Femur (tissue), 1 donor: ENCODE measurements around the gene LAMA2.

Experiments
- DNase-seq: peaks from one replicate; pipeline ENCODE4 v3.0.0-alpha.2; 2017

Gene LAMA2

DNA sequence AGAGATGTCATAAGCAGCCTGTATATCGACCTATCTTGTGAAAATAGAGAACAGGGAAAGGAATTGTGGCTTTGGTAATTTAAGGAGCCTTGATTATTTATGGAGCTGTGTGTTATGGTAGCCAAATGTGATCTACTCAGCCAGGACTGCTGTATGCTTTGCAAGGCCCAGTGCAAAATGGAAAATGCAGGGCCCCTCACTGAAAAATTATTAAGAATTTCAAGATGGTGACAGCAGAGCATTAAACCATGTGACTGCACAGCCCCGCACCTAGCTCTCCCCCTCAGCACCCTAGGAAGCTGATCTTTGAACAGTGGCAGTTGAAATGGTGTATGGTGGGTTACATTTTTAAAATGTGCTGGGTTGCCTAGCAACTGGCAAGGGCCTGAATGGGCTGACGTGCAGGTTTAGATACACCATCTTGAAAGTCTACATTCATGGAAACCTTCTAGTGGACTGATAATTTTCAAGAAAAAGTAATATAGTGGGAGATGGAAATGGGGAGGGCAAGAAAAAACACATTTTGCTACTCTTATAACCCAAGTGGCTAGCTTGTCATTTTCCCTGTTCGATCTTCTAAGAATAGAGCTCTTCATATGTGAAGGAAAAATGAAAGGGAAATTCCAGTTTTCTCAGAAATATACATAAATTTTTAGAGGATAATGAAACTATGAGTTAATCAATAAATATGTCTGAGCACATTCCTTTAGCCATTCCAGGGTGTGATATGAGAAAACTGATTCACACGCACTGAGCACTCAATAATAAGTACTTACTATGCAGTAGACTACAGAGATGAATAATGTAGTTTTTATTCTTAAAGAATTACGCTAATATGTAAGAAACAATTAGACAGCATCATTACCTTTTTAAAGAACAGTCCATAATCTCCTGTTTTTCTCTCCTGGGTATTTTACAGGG, 619.1 kb downstream of the LAMA2 start:
- DNase-seq, result peak; percentile 24

DNA sequence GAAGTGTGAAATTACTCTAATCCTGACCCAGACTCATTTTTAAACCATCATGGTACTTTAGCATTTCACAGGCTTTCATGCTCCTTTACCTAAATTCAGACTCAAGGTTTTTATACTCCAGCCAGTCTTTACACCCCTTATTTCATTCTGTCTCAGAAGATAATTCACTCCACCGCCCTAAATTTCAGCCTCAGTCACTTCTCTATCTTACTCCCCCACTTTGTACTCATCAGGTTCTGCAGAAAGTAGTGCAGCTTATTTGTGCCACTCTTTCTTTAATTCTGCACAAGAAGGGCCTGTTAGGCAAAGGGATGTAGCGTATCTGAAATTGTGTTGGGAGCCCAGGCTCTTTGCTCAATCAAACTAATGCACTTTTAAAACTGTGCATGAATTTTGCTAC, 621.5 kb downstream of the LAMA2 start:
- no peak for DNase-seq

DNA sequence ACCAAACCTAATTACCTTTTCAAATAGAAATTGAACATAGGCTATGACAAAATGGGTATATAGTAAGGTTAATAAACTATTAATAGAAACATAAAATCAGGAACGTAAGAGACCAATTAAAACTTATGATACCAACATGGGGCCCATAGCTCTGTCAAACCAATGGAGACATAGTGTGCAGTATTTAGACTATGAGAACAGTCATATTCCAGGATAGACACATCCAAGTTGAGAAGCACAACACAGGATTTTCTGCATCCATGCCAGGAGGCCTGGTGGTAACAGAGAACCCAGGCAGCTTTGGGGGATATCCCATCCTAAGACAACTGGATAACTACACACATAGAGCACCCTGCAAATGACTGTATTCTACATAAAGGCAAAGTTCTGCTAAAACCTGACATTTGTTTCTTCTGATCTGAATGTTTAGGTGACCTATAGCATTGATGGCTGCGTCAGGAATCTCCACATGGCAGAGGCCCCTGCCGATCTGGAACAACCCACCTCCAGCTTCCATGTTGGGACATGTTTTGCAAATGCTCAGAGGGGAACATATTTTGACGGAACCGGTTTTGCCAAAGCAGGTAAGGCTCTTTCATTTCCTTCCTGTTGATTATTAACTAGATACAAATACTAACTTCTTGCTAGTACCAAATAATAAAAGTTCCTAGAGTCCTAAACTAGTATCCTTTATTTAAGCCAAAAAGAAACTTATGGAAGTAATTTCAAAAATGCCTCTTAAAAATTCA, 624.3 kb downstream of the LAMA2 start:
- no peak for DNase-seq

GRCh38 chr6:129507846-129508245, 624.9 kb downstream of the LAMA2 start:
- DNase-seq, result no peak

- no peak for DNase-seq
These were observed 625.7 kb downstream of the LAMA2 start for GRCh38 chr6:129508477-129509145.

DNA sequence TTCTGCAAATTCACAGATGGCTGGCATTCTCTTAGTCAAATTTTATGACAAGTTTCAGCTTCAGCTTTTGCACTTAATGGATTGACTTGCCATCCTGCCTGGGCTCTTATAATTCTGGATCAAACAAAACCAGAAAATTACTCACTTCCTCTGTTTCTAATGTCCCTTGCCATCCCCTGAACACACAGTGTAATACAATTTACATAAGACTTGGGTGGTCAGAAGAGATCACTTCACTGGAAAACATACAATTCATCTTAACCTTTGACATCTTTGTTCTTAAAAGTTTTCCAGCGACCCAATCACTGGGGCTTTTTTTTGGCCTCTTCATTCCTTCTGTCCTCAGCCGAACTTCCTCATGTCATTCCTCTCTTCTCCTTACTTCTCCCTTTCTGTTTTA, 628.0 kb downstream of the LAMA2 start:
- no peak for DNase-seq

DNA sequence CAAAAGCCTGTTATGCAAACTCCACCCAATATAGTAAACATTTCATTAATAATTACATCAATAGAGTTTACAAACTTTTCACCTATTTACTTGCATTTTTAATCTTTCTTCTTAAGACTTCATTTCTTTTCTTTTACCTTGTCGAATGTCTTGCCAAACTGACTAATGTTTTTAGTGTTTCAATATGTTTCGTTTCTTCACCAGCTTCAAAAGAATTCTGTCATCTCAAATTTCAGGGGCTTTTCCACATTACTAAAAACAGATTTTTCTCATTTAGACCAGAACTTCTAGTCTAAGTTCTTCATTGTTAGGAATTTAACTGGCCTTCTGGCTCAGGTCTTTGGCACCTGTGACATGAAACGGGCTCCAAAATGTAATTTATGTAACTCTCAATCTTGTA, 630.5 kb downstream of the LAMA2 start:
- DNase-seq, result no peak

- no peak for DNase-seq
These were observed 632.1 kb downstream of the LAMA2 start for GRCh38 chr6:129515004-129515403.

GRCh38 chr6:129516005-129516404, 633.1 kb downstream of the LAMA2 start:
- no peak for DNase-seq

DNA sequence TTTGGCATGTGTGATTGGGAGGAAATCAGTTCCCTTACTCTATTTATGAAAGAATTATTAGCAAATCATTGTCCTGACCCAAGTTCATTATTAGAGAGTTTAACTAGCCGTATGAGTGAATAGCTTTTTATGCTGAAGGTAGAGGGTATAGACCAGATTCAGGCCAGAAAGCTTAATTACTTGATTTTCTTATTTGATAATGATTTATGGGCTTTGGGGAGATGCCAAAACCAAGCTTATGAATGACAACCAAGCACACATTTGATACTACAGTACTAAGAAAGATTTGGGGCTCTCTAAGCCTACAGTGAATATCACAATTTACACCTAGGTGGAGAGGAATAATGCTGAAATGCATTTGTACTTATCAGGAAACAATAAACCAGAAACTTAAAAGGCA, 633.8 kb downstream of the LAMA2 start:
- DNase-seq, result no peak

DNA sequence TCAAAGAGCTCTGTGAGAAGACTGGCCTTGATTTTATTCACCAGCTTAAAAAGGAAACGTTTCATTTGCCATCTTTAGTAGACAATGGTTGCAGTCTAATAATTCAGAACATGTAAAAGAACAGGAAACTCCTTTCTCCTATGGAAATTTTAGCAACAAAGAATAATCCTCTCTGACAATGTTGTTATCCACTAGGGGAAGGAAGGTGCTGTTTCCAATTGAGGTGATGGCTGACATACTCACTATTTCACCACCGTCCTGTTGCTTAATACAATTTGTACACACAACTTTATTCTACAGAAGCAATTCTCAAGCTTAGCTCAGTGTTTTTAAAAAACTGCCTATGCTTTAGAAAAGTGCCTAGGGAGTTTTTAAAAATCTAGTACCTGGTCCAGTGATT, 634.4 kb downstream of the LAMA2 start:
- no peak for DNase-seq

GRCh38 chr6:129519750-129520149, 636.8 kb downstream of the LAMA2 start:
- DNase-seq, result no peak

DNA sequence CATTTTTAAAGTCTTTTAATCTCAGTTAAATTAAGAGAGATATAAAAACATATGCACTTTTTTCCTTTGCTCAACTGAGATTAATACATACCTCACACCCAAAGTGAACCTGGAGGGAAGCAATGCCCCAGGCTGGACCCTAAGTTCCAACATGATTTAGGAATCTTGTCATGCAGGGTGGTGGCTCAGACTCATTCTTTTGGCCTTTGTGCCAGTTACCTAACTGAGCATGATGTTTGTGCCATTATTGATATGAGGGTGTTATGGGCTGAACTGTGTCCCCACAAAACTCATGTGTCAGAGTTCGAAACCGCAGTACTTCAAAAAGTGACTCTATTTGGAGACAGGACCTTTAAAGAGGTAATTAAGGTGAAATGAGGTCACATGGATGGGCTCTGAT, 639.0 kb downstream of the LAMA2 start:
- DNase-seq, result no peak

GRCh38 chr6:129523816-129524215, 640.9 kb downstream of the LAMA2 start:
- no peak for DNase-seq

GRCh38 chr6:129525055-129525454, 642.1 kb downstream of the LAMA2 start:
- no peak for DNase-seq

GRCh38 chr6:129534926-129535325, 652.0 kb downstream of the LAMA2 start:
- DNase-seq, result no peak

DNA sequence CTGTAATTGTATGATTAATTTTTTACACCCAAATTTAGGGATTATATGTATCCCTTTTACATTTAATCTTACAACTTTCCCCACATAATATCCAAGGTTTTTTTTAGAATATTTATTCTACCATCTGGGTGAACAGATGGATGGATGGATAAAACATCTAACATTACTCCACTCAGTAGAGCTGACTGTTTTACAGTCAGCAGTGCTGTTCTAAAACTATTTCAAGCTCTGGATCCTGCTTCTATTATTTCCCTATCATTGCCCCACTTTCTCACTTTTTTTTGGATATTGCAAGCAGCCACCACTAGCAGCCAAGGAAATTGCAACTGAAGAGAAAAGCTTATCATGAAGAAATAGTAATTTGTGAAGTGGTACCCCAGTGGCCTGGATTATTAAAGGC, 653.3 kb downstream of the LAMA2 start:
- no peak for DNase-seq

DNA sequence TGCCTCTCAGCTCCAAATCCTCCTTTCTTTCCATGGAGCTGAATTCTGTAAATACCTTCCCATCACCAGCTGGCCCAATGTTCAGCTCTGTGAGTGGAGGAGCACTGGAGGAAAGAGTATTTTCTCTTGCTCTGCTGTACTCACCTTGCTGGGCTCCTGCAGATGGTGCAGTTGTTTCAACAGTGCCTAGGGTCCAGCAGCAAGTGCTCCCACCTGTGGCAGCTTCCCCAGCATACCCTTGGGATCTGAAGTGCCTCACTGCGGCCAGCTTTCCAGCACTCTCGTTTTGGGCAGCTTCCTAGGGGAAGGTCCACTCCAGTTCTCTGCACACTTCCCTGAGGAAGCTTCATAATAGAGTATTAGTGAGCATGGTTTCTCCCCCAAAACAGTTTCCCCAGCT, 656.1 kb downstream of the LAMA2 start:
- no peak for DNase-seq

- no peak for DNase-seq
These were observed 659.8 kb downstream of the LAMA2 start for GRCh38 chr6:129542705-129543104.

GRCh38 chr6:129543981-129544380, 661.0 kb downstream of the LAMA2 start:
- no peak for DNase-seq

DNA sequence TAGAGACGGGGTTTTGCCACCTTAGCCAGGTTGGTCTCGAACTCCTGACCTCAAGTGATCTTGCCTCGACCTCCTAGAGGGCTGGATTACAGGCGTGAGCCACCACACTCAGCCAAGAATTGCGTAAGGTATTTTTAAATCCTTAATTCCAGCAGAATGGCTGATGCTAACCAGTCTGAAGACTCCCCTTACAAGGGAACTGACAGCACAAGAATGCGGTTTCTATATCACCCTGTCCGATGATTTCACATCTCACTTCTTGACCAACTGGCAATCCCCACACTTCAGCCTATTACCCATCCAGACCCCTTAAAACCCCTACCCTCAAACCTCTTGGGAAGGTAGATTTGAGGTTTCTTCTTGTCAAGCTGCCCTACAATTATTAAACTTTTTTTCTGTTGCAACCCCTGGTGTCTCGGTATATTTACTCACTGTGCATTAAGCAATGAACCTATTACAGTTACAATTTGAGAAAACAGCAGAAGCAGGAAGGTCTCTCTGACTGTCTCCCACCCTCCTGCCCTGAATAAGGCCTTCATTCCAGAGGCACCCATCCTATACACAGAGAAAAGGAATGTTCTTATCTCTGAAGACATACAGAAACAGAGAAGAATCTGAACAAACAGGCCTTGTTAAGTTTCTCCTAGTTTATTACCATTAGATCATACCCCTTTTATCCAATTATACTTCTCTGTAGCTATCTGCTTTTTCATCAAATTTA, 662.1 kb downstream of the LAMA2 start:
- no peak for DNase-seq

DNA sequence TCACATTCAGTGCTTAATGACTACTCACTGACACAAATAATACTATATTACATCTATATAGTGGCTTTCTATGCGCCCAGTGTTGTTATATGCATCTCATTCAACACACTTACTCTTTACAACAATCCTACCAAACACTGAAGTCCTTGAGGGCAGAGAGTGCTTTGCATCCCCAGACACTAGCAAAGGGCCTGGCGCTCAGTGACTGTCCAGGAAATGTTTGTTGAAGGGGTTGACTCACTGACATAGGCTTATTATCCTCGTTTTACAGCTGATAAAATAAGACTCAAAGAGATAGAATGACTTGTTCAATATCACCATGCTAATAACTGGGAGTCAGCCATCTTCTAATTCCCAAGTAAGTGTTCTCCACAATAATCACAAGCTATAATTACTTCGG, 663.8 kb downstream of the LAMA2 start:
- no peak for DNase-seq

GRCh38 chr6:129551486-129551885, 668.5 kb downstream of the LAMA2 start:
- DNase-seq, result no peak
